ENCODE results near the gene SMIM10L1.

SMIM10L1 gene

GRCh38 chr12:11202811-11203210 is 31.8 kb downstream of the SMIM10L1 start:
- no peak for DNase-seq

GRCh38 chr12:11204173-11204572 is 33.2 kb downstream of the SMIM10L1 start:
- no peak for DNase-seq

GRCh38 chr12:11209113-11209512 is 38.1 kb downstream of the SMIM10L1 start:
- no peak for DNase-seq
